Measurements from ENCODE around the gene NRL.

The NRL gene

GRCh38 chr14:24143511-24143910 lies 28.8 kb upstream of the NRL start:
- Histone ChIP-seq H4K20me1 (ENCODE audit: insufficient read depth, low read length) (peaks cover 2% of the 10 kb centered on the region; the same call in 1 of the 2 replicates), H3K36me3 (replicated peaks; ENCODE audit: low read depth, low read length) (peaks cover 26% of the 10 kb centered on the region), H3K27me3 (ENCODE audit: low read depth, low read length) (no peaks in the 10 kb centered on the region), H3K4me3 (ENCODE audit: low read length) (no peak overlapping the region), H3K79me2 (ENCODE audit: low read length) (peaks cover 58% of the 10 kb centered on the region), H2AFZ (ENCODE audit: low read depth, low read length) (no peak overlapping the region), H3K4me2 (ENCODE audit: low read length) (no peak overlapping the region), H3K9ac (ENCODE audit: low read length) (no peak overlapping the region), H3K9me3 (ENCODE audit: insufficient read depth, low read length) (no peaks in the 10 kb centered on the region), H3K27ac (ENCODE audit: low read length) (no peak overlapping the region), H3K4me1 (ENCODE audit: low read length) (peaks cover 34% of the 10 kb centered on the region)
- TF ChIP-seq, protein P1, sequence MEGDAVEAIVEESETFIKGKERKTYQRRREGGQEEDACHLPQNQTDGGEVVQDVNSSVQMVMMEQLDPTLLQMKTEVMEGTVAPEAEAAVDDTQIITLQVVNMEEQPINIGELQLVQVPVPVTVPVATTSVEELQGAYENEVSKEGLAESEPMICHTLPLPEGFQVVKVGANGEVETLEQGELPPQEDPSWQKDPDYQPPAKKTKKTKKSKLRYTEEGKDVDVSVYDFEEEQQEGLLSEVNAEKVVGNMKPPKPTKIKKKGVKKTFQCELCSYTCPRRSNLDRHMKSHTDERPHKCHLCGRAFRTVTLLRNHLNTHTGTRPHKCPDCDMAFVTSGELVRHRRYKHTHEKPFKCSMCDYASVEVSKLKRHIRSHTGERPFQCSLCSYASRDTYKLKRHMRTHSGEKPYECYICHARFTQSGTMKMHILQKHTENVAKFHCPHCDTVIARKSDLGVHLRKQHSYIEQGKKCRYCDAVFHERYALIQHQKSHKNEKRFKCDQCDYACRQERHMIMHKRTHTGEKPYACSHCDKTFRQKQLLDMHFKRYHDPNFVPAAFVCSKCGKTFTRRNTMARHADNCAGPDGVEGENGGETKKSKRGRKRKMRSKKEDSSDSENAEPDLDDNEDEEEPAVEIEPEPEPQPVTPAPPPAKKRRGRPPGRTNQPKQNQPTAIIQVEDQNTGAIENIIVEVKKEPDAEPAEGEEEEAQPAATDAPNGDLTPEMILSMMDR (IDR thresholded peaks at IDR 0.05; ENCODE audit: low read depth, low read length): no peak
- no peak for TF ChIP-seq EZH2phosphoT487 (IDR thresholded peaks at IDR 0.05; ENCODE audit: low read depth)

DNA sequence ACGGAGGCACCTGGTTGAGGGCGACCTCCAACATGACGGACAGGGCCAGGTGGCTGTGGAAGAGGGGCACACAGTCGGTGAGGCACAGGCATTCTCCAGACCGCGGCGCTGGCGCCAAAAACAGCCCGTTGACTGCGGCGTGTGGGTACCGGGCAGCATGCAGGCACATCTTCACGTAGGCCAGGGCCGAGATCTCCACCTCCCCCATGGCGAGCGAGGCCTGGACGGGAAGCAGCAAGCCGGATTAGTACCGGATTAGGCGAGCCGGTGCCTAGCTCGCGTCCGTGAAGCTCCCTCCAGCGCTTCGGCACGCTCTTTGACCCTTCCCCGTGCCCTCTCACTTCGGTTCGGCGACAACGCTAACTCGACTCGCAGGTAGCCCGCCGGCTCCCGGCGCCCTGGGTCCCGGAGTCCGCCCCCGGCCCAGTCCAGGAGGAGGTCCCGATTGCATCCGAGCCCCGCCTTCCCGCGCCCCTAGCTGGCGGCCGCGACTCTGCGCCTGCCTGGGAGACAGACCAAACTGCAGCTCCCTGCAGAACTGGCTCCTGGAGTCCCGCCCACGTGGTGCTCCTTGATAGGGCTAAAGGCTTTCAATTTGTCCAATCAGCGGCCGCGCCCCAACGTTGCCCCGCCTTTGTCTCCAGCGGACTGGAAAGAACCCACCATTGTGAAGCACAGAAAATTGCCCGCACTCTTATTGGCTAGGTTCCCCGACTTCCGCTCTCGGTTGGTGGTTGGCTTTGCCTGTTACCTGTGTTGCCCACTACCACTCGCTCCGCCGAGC lies 26.5 kb upstream of the NRL start, which contains the start of gene EMC9:
Gene EMC9 (minus strand): TSS at position 495 of the 784 bp plus-strand sequence. CDS start 287 bp downstream, at position 208.
- H3K36me3 ChIP-seq (replicated peaks; ENCODE audit: low read depth, low read length): peaks cover 41% of the 10 kb centered on the region
- H3K27me3 ChIP-seq (ENCODE audit: low read depth, low read length): no peaks in the 10 kb centered on the region
- H3K4me1 ChIP-seq (ENCODE audit: low read length): peaks cover 38% of the 10 kb centered on the region
- H2AFZ ChIP-seq (ENCODE audit: low read depth, low read length): peak within 1 kb of the TSS; percentile 7; the same call in 1 of the 2 replicates
- H4K20me1 ChIP-seq (ENCODE audit: insufficient read depth, low read length): no peaks in the 10 kb centered on the region; the same call in 1 of the 2 replicates
- peak within 1 kb of the TSS; percentile 91 for H3K9ac ChIP-seq (ENCODE audit: low read length)
- TF ChIP-seq, protein P1 (IDR thresholded peaks at IDR 0.05; ENCODE audit: low read depth, low read length): peak; percentile 11; the same call in 1 of the 2 replicates
- no peak for TF ChIP-seq EZH2phosphoT487 (IDR thresholded peaks at IDR 0.05; ENCODE audit: low read depth)
- H3K27ac ChIP-seq (ENCODE audit: low read length): peak within 1 kb of the TSS; percentile 80
- H3K4me2 ChIP-seq (ENCODE audit: low read length): peak within 1 kb of the TSS; percentile 82
- H3K4me3 ChIP-seq (ENCODE audit: low read length): peak within 1 kb of the TSS; percentile 97
- H3K79me2 ChIP-seq (ENCODE audit: low read length): peaks cover 68% of the 10 kb centered on the region
- H3K9me3 ChIP-seq (ENCODE audit: insufficient read depth, low read length): no peaks in the 10 kb centered on the region

DNA sequence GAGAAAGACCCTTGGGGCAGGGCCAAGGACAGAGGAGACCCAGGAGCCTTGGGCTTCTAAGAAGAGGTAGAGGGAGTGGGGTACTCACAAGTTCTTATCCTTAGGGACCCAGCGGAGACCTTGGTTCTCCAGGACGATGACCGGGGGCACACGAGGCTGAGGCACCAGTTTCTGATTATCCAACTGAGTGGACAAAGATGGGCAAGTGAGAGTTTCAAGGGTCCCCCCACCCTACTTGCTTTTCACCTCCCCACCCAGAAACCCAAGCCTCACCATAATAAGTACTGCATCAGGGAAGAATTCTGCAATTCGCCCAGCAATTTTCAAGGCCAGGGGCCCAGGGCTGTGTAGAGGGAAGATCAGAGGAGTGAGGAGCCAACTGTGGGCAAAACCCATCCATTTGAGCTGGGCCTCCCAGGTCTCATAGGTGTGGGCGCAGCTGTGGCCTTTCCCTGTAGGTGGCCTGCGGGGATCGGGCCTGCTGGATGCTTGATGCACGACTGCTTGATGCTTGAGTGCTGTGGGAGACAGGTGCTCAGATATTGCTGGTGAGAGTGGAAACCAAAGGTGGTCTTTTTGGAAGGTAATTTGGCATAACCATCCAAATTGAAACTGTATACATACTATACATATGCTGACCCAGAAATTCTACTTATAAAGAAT lies 24.7 kb upstream of the NRL start:
- peak overlapping the region; percentile 91; the same call in 1 of the 2 replicates for H3K9ac ChIP-seq (ENCODE audit: low read length)
- H3K36me3 ChIP-seq (replicated peaks; ENCODE audit: low read depth, low read length): peaks cover 34% of the 10 kb centered on the region
- H3K27ac ChIP-seq (ENCODE audit: low read length): no peak overlapping the region
- peak overlapping the region; percentile 97 for H3K4me3 ChIP-seq (ENCODE audit: low read length)
- H3K27me3 ChIP-seq (ENCODE audit: low read depth, low read length): no peaks in the 10 kb centered on the region
- no peak overlapping the region for H2AFZ ChIP-seq (ENCODE audit: low read depth, low read length)
- peak overlapping the region; percentile 63 for H3K4me2 ChIP-seq (ENCODE audit: low read length)
- no peaks in the 10 kb centered on the region; the same call in 1 of the 2 replicates for H4K20me1 ChIP-seq (ENCODE audit: insufficient read depth, low read length)
- H3K9me3 ChIP-seq (ENCODE audit: insufficient read depth, low read length): no peaks in the 10 kb centered on the region
- TF ChIP-seq, protein P1 (IDR thresholded peaks at IDR 0.05; ENCODE audit: low read depth, low read length): no peak
- TF ChIP-seq EZH2phosphoT487 (IDR thresholded peaks at IDR 0.05; ENCODE audit: low read depth): no peak
- H3K4me1 ChIP-seq (ENCODE audit: low read length): peaks cover 31% of the 10 kb centered on the region
- H3K79me2 ChIP-seq (ENCODE audit: low read length): peaks cover 52% of the 10 kb centered on the region
